GM12878 (cell line): ENCODE measurements around the gene MICAL3. TPM values are rescaled to one million over a fixed set of nuclear protein-coding genes. Genes with fewer than 3 reads are reported as not detected.

Source experiments
- GATAD2B ChIP-seq: fragments of 450-650 bp; conservative IDR thresholded peaks from 2 replicates; pipeline ENCODE4 v1.6.1; 2017; ENCODE audit warnings: low read depth, mild to moderate bottlenecking, moderate library complexity
- HDAC6 ChIP-seq: fragments of 200-600 bp; sonication (generic); IDR thresholded peaks from one replicate; pipeline ENCODE4 v1.8.0; 2017; ENCODE audit warnings: antibody characterized with exemption; ENCODE audit not compliant: unreplicated experiment
- JUNB ChIP-seq: IDR thresholded peaks from 2 replicates; pipeline ENCODE4 v1.6.1; 2016; ENCODE audit warnings: antibody characterized with exemption, mild to moderate bottlenecking
- RELA ChIP-seq: fragments of 450-650 bp; IDR thresholded peaks from 2 replicates; pipeline ENCODE4 v1.8.0; 2014; ENCODE audit warnings: borderline replicate concordance; ENCODE audit not compliant: partially characterized antibody
- polyA plus RNA-seq, 11 experiments: library from polyadenylated mRNA; depleted of rRNA in 4 of 11; unstranded in 6 of 11; stranded (reverse) in 5 of 11; fragments of >200 nt; fragmentation: Nextera tagmentation in 4 of 11; fragmentation: Illumina TruSeq in 1 of 11; extraction: Ambion mirVana in 4 of 11; extraction: Trizol in 1 of 11; gene quantifications; 1 replicate in 1 of 11; 2 replicates in 10 of 11; pipeline versions ENCODE4 v1.2.1 to v1.2.3, GENCODE V29; 2011 to 2016; ENCODE audit warnings: inconsistent platforms in 2 of 11, missing spikeins in 2 of 11, low read depth in 1 of 11
- total RNA-seq, 4 experiments: library from RNA; depleted of rRNA in 3 of 4; stranded (reverse); fragments of >200 nt in 3 of 4; fragmentation: Illumina TruSeq in 1 of 4; extraction: Trizol in 1 of 4; gene quantifications; 2 replicates each; pipeline versions ENCODE4 v1.2.1 to v1.2.3, GENCODE V29; 2013 to 2021
- TF ChIP-seq, protein P1 (sequence below): fragments of 450-650 bp; IDR thresholded peaks from 2 replicates; pipeline ENCODE4 v1.6.1; 2017; ENCODE audit warnings: mild to moderate bottlenecking, moderate library complexity
- TF ChIP-seq, protein P2 (sequence below): IDR thresholded peaks from 2 replicates; pipeline ENCODE4 v1.6.1; 2011; ENCODE audit warnings: mild to moderate bottlenecking, low read depth, low read length, moderate library complexity; ENCODE audit not compliant: insufficient replicate concordance

Gene MICAL3
- total and polyA plus RNA-seq, 10 of the 15 experiments (the other 5 are each of a cell fraction or from before 2014, with no cell fraction given) = 2.6 to 92.2 (median 24.0) TPM

DNA sequence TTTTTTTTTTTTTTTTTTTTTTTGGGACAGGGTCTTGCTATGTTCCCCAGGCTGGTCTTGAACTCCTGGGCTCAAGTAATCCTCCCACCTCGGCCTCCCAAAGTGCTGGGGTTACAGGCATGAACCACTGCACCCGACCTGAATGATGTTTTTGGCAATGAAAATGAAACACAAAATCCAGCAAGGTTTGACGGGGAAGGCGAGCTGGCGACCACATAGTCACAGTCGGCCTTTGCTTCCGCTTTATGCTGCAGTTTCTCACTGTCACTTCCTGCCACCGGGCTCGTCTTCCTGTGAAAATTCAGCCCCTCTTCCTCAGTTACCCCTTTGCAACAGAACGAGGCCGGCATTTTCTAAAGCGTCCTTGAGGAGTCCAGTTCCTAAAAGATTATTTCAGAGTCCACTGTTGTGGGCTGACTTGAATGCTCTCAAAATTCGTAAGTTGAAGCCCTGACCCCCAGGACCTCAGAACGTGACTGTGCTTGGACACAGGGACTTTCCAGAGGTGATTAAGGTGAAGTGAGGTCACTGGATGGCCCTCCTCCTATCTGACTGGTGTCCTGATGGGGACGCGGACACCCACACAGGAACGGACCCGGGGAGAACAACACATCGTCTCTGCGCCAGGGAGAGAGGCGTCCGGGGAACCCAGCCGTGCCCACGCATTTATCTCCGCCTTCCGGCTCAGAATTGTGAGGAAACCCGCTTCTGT lies 247.2 kb downstream of the MICAL3 start (continued):
- TF ChIP-seq JUNB = 0 out of 2 replicates have a peak, but pooled peaks have one; percentile 17
- TF ChIP-seq, protein P1, sequence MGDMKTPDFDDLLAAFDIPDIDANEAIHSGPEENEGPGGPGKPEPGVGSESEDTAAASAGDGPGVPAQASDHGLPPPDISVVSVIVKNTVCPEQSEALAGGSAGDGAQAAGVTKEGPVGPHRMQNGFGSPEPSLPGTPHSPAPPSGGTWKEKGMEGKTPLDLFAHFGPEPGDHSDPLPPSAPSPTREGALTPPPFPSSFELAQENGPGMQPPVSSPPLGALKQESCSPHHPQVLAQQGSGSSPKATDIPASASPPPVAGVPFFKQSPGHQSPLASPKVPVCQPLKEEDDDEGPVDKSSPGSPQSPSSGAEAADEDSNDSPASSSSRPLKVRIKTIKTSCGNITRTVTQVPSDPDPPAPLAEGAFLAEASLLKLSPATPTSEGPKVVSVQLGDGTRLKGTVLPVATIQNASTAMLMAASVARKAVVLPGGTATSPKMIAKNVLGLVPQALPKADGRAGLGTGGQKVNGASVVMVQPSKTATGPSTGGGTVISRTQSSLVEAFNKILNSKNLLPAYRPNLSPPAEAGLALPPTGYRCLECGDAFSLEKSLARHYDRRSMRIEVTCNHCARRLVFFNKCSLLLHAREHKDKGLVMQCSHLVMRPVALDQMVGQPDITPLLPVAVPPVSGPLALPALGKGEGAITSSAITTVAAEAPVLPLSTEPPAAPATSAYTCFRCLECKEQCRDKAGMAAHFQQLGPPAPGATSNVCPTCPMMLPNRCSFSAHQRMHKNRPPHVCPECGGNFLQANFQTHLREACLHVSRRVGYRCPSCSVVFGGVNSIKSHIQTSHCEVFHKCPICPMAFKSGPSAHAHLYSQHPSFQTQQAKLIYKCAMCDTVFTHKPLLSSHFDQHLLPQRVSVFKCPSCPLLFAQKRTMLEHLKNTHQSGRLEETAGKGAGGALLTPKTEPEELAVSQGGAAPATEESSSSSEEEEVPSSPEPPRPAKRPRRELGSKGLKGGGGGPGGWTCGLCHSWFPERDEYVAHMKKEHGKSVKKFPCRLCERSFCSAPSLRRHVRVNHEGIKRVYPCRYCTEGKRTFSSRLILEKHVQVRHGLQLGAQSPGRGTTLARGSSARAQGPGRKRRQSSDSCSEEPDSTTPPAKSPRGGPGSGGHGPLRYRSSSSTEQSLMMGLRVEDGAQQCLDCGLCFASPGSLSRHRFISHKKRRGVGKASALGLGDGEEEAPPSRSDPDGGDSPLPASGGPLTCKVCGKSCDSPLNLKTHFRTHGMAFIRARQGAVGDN = peak; percentile 68
- peak; percentile 93 for TF ChIP-seq RELA
- peak; percentile 82; the same call in 1 of the 2 replicates for TF ChIP-seq GATAD2B
- peak; percentile 76 for TF ChIP-seq HDAC6
- TF ChIP-seq, protein P2, sequence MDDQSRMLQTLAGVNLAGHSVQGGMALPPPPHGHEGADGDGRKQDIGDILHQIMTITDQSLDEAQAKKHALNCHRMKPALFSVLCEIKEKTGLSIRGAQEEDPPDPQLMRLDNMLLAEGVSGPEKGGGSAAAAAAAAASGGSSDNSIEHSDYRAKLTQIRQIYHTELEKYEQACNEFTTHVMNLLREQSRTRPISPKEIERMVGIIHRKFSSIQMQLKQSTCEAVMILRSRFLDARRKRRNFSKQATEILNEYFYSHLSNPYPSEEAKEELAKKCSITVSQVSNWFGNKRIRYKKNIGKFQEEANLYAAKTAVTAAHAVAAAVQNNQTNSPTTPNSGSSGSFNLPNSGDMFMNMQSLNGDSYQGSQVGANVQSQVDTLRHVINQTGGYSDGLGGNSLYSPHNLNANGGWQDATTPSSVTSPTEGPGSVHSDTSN = peak; percentile 1
